ENCODE data around the gene TANGO6.

Gene TANGO6

GRCh38 chr16:68866933-68867332 lies 23.6 kb downstream of the TANGO6 start:
- DNase-seq (ENCODE audit: low read depth) = no peak

DNA sequence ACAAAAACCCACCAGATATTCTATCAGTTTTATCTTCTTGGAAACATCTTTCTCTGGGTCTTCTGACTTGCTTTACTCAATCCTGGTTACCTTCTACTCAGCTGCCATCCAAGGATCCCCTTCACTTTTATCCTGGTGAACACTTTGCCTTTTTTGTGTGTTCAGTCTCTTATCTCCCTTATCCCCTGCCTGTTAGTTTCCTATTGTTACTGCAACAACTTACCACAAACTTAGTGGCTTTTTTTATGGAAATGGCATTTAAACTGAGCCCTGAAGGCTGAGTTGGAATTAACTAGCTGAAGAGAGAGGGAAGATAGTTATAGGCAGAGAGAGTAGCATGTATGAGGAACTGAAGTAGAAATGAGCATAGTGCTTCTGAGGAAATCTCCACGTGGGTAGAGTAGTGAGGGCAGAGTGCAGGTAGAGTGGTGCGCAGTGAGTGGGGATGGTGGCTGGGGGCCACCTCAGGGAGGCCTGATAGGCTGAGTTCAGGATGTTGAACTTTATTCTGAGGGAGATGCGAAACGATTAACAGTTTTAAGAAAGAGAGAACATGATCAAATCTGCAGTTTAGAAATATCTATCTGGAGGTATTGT lies 26.3 kb downstream of the TANGO6 start:
- no peak for DNase-seq (ENCODE audit: low read depth)

- no peak for DNase-seq (ENCODE audit: low read depth)
These were observed 30.5 kb downstream of the TANGO6 start for GRCh38 chr16:68873635-68874471.

GRCh38 chr16:68875871-68876270 lies 32.5 kb downstream of the TANGO6 start:
- DNase-seq (ENCODE audit: low read depth) = no peak

DNA sequence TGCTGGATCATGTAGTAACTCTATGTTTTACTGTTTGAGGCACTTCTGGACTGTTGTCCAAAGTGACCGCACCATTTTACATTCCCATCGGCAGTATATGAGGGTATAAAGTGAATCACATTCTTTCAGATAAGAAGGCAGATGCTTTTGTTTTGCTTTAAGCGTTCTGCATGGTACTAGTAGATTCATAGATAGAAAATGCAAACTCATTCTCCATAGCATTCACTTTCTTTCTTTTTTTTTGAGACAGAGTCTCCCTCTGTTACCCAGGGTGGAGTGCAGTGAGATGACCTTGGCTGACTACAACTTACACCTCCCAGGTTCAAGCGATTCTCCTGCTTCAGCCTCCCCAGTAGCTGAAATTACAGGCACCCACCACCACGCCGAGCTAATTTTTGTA lies 40.4 kb downstream of the TANGO6 start:
- no peak for DNase-seq (ENCODE audit: low read depth)

GRCh38 chr16:68884401-68884800 lies 41.1 kb downstream of the TANGO6 start:
- DNase-seq (ENCODE audit: low read depth) = no peak

DNA sequence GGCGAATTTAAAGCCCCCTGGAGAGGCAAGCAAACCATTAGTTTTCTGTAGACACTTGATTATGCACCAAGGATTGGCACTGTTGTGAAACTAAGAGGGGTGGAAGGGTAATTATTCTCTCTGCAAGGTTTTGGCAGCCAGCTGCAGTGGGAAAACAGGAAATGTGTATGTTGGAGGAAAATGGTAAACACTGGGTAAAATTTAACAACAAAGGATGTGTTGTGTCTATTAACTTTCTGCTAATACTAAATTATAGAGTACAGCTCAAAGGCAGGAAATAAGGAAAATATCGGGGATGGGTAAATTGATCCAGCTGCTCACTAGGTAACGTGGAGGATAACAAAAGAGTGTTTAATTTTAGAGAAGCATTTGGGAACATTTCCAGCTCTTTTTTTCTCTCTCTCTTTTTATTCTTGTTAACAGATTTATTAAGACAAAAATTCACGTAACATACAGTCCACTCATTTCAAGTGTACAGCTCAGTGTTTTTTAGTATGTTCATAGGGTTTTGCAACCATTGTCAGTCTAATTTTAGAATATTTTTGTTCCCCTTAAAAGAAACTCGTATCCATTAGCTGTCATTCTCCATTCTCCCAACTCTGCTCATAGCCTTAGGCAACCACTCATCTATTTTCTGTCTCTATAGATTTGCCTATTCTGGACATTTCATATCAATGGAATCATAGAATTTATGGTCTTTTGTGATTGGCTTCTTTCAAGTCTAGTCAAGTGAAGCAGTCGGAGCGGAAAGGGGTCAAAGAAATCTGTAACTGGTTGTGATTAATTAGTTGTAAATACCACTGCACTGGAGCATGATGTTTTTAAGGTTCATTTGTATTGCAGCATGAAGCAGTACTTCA lies 41.8 kb downstream of the TANGO6 start:
- no peak for DNase-seq (ENCODE audit: low read depth)

GRCh38 chr16:68887107-68887506 lies 43.8 kb downstream of the TANGO6 start:
- no peak for DNase-seq (ENCODE audit: low read depth)

DNA sequence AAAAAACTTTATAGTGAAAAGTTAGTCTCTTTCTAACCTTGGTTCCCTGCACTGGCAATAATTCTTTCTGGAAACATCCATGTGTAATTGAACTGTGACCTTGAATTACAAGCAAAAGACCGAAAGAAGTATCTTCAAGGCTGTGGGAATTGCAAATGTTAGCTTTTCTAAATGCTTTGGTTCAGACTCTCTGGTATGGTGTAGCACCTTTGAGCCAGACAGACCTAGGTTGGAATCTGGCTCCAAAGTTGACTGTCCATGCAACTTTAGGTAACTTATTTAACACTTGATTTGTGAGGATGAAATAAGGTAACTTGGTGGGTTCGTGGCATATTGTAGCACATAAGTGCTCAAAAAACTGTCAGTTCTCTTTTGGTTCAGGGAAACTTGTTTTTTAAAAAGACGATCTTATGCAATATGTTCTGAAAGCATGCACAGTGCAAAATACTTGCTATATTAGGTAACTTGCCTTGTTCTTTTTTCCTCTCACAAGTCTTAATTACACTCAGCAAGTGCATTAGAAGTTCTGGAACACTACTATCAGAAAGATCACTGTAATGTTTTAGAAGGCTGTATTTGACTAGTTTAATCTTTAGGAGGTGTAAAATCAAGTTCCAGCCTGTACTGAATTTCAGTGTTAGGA lies 46.3 kb downstream of the TANGO6 start:
- no peak for DNase-seq (ENCODE audit: low read depth)

DNA sequence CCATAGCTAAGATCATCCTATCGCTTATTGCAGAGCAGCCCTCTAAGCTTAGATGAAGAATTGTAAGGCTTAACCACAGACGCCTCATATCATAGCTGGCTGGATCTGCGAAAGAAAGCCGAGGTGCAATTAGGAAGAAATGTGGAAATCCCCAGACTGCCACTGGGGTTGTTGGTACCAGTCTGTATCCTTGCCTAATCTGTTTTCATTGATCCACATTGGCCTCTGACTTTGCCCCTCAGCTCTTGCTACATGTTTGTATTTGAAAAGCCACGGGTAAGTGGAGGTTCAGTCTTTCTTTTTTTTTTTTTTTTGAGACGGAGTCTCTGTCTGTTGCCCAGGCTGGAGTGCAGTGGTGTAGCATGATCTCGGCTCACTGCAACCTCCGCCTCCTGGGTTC lies 48.9 kb downstream of the TANGO6 start:
- no peak for DNase-seq (ENCODE audit: low read depth)

- DNase-seq (ENCODE audit: low read depth) = no peak
These were observed 49.6 kb downstream of the TANGO6 start for GRCh38 chr16:68892898-68893297.

DNA sequence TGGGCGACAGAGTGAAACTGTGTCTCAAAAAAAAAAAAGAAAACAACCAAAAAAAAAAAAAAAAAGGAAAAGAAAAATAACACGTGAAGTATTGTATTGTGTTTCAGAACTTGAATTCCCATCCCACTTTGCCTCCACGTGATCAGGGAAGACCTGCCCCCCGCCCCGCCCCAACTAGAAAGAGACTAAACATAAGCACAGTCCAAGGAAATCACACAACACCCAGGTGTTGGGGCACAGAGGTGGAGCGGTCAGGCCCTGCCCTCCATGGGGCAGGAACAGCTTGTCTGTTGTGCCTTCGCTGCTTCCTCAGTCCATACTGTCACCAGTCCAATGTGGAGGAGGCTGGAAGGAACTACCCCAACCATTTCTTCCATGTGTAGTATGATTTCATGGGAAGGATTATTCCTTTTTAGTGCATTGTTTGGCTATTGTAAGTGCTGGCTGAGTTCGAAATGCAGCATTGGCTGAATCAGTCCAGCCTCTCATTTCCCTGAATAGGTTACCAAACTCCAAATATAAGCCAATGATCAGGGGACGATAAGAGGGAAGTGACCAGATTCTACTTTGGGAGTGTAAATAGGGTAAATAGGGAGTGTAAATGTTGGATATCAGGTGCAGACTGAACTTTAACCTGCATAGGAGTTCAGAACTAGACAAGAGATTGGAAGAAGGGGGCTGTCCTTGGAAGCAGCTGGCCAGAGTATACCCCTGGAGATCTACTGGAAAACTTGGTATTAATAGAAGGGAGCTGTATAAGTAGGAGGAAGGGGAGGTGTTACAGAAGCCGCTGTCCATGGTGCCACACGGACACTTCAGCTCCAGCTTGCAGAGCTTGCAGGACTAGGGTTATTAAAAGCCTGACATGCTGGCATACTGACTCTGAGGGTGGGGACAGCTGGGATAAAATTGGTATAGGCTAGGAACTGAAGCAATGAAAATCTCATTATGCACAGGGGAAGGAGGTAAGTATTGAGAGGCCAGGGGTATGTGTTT lies 50.7 kb downstream of the TANGO6 start:
- no peak for DNase-seq (ENCODE audit: low read depth)

DNA sequence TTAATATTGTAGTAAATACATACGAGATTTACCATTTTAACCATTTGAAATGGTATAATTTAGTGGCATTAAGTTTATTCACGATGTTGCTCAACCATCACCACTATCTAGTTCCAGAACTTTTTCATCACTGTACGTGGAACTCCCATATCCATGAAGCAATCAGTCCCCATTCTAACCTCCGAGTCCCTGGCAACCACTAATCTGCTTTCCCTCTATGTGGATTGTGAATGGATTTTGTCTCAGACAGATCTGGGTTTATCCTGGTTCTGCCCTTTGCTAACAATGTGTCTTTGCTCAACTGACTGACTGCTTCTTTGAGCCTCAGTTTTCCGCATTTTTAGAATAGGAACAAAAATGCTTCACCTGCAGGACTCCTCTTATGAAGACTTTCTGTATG lies 51.4 kb downstream of the TANGO6 start:
- DNase-seq (ENCODE audit: low read depth) = no peak

DNA sequence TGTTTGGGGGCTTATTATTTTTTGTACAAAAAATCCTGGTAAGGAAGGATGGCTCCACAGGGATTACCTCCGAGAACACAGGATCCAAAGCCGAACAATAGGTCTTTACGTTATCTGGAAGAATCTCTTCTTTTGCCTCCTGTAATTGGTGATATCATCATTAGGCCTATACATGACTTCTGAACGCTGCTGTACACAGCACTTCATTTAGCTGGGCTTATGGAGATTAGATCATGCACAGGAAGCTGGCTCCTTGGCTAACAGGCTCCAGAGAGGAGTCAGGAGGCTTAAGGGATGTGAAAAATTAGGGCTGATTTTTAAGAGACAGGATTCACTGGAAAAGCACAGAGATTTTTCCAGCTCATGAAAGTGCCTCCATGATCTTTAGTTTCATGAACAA lies 54.7 kb downstream of the TANGO6 start:
- no peak for DNase-seq (ENCODE audit: low read depth)

GRCh38 chr16:68900009-68900408 lies 56.7 kb downstream of the TANGO6 start:
- DNase-seq (ENCODE audit: low read depth) = no peak

DNA sequence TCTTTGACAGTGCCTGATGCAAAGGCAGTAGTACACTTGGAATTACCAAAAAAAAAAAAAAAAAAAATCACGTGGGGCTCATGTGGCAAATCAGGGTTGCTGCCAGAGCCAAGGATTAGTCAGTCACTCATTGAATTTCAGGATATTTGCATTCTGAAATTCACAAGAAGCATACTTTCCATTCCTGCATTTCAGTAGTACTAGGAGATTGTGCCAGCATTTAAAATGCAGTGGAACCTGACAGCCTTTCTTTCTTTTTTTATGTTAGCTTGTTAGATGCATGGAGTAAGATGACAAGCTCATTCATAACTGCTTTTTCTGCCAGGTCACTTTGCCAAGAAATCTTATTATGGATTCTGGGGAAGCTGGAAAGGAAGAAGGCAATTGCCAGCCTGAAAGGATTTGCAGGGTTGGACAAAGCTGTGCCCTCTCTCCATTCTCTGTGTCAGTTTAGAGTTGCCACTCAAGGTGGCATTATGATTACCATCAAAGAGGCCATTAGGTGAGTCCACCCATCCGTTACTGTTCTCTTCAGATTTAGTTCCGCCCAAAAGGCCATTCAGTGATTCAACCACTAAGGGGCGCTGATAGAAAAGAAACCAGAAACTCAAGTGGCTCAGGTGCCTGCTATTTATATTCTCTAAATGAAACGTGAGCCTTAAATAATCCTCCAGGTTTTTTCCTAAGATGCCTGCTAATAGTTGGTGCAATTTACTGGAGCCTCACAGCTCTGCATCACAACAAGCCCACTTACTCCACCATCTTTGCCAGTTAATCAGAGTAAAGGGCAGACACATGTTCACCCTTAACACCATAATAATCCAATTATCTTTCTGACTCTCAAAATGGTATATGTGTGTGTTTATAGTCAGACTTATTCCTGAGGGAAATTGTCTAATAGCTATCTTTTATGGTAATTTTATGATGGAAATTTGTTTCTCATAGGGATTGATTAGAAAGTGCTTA lies 59.0 kb downstream of the TANGO6 start:
- peak; percentile 59 for DNase-seq (ENCODE audit: low read depth)

DNA sequence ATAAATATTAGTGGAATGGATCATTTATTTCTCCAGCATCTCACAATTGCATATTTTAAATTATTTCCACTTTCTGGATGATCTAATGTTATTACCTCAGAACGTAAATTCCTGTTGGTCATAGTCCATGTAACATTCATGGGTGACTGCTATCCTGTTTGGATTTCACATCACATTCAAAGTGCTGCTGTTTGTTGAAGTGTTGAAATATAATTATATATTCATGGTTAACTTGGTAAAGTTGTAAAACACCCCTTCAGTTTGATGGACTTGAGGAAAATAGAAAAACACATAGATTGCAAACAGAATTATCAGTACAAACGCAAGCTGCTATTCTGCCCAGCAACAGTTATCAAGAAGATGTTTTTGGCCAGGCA lies 59.6 kb downstream of the TANGO6 start:
- no peak for DNase-seq (ENCODE audit: low read depth)

DNA sequence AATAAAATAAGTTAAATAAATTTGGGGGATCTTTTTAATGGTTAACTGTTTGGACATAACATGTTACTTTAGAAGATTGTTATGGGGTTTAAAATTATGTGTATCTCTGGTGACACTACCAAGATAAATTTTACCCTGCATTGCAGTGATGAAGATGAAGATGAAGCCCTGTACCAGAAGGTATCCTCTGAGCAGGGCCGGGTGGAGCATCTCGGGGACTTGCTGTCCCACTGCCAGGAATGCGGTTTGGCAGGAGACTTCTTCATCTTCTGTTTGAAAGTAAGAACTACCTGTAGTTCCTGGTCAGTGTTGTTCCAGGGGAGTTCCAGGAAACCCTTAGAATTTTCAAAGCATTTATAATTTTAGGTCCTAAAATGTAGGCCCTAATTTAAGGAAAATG lies 64.0 kb downstream of the TANGO6 start:
- no peak for DNase-seq (ENCODE audit: low read depth)

DNA sequence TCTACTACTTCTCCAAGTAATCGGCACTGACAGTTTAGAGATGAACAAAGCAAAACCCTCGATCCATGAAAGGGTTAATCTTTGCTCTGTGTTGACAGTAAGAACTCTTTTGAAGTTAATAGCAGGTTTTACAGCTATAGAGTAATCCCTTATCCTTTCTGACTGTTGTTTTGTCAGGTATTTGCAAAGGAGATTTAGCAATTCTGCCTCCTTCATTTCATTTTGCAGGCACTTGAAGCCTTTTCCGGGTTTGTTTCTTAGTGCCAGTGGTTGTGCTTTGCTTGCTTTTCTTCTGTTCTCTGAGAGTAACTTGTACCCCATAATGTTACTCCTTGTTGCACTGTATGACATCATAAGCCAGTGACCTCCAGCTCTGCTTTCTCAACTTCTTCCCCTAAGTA lies 64.5 kb downstream of the TANGO6 start:
- peak; percentile 10 for DNase-seq (ENCODE audit: low read depth)
